Measurements from ENCODE around the gene CSRNP3. TPM values are rescaled to one million over a fixed set of nuclear protein-coding genes. Genes with fewer than 3 reads are reported as not detected.
"Not testable (repeated sequence)": the region's sequence is repeated elsewhere in the genome, so short reads cannot be mapped to it uniquely, and the experiment has no call there.

CSRNP3 gene
- total and polyA plus RNA-seq, 2 donors (not counting 3 experiments of a cell fraction or from before 2014, with no cell fraction given) = not detected

DNA sequence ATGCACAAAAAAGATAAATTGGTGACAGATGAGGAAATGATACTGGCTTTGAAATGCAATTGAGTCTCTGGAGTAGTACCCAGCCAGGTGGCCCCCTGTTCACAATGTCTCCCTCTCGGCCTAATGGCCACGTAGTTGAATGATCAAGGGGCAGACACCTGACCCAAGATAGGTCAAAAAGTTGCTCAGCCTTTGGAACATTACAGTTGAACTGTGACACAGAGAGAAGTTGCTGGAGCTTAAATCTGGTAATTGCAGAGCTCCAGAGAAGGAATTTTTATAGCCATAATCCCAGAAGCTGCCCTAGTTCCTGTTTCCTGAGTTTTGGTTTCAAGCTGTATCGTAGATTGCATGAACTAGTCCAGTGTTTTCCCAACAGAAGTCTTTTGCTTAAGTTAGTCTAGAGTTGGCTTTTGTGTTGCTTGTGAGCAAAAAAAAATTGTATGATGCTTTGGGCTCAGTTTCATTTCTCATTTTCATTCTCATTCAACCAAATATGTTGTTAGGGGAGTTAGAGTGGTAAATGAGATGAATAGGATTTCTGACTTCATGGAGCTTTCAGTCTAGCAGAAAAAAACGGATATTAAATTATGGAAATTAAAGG lies 117.9 kb downstream of the CSRNP3 start:
- FAIRE-seq (no peak), DNase-seq (ENCODE audit: low read depth, low spot score) (no peak)
- Histone ChIP-seq H3K9ac (replicated peaks; ENCODE audit: extremely low read depth, insufficient read depth, low read length) (no peak overlapping the region), H3K27me3 (ENCODE audit: control insufficient read depth in 2 of 2, insufficient read depth in 2 of 2, low read length in 2 of 2) (peaks cover 0 to 1% of the 10 kb centered on the region in 2 experiments), H4K20me1 (replicated peaks; ENCODE audit: control insufficient read depth, extremely low read depth, insufficient read depth, low read length) (no peaks in the 10 kb centered on the region), H3K79me2 (ENCODE audit: control insufficient read depth, insufficient read depth, low read length) (no peaks in the 10 kb centered on the region), H3K9me3 (replicated peaks; ENCODE audit: control insufficient read depth, insufficient read depth, low read length) (no peaks in the 10 kb centered on the region), H3K4me3 (replicated peaks in 1 of 3; ENCODE audit: insufficient read depth in 1 of 3, low read depth in 1 of 3, low read length in 3 of 3) (no peak overlapping the region), H3K36me3 (ENCODE audit: control insufficient read depth in 2 of 2, extremely low read depth in 1 of 2, insufficient read depth in 2 of 2, low read length in 2 of 2) (no peaks in the 10 kb centered on the region), H3K9me1 (replicated peaks; ENCODE audit: control insufficient read depth, extremely low read depth, insufficient read depth, low read length) (no peaks in the 10 kb centered on the region), H2AFZ (ENCODE audit: low read depth, low read length) (no peak overlapping the region), H3K4me1 (ENCODE audit: control insufficient read depth, extremely low read depth, insufficient read depth, low read length) (no peaks in the 10 kb centered on the region), H3K4me2 (ENCODE audit: insufficient read depth, low read length) (no peak overlapping the region), H3K27ac (ENCODE audit: insufficient read depth, low read depth, low read length) (no peak overlapping the region)
- TF ChIP-seq MYC (IDR thresholded peaks at IDR 0.05; ENCODE audit: low read depth, low read length) (no peak), GATA2 (IDR thresholded peaks at IDR 0.05; ENCODE audit: insufficient read depth, insufficient read length, low read depth, low read length) (no peak), EZH2 (IDR thresholded peaks at IDR 0.05; ENCODE audit: borderline replicate concordance, low read depth, low read length, severe bottlenecking) (no peak), FOS (IDR thresholded peaks at IDR 0.05; ENCODE audit: borderline replicate concordance, insufficient read depth, low read length) (no peak), POLR2A (IDR thresholded peaks at IDR 0.05; ENCODE audit: low read depth, low read length) (no peak), POLR2AphosphoS5 (IDR thresholded peaks at IDR 0.05; ENCODE audit: insufficient read depth, low read depth, low read length) (no peak), JUN (IDR thresholded peaks at IDR 0.05; ENCODE audit: borderline replicate concordance, insufficient read depth, insufficient read length, low read depth) (no peak)
- TF ChIP-seq, protein P1, sequence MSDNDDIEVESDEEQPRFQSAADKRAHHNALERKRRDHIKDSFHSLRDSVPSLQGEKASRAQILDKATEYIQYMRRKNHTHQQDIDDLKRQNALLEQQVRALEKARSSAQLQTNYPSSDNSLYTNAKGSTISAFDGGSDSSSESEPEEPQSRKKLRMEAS (IDR thresholded peaks at IDR 0.05; ENCODE audit: insufficient read depth, insufficient read length) = no peak
- TF ChIP-seq, protein P2, sequence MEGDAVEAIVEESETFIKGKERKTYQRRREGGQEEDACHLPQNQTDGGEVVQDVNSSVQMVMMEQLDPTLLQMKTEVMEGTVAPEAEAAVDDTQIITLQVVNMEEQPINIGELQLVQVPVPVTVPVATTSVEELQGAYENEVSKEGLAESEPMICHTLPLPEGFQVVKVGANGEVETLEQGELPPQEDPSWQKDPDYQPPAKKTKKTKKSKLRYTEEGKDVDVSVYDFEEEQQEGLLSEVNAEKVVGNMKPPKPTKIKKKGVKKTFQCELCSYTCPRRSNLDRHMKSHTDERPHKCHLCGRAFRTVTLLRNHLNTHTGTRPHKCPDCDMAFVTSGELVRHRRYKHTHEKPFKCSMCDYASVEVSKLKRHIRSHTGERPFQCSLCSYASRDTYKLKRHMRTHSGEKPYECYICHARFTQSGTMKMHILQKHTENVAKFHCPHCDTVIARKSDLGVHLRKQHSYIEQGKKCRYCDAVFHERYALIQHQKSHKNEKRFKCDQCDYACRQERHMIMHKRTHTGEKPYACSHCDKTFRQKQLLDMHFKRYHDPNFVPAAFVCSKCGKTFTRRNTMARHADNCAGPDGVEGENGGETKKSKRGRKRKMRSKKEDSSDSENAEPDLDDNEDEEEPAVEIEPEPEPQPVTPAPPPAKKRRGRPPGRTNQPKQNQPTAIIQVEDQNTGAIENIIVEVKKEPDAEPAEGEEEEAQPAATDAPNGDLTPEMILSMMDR (IDR thresholded peaks at IDR 0.05; ENCODE audit: extremely low read depth in 1 of 2, insufficient read depth in 1 of 2, low read depth in 1 of 2, low read length in 2 of 2) = no peak
- POLR2A ChIA-PET = no interaction called here
- intact Hi-C loops (cut with micrococcal nuclease) (no loop called here), dilution Hi-C loops (cut with MboI; ENCODE audit: extremely low pct_ligation_motif_present, low sequenced_read_pairs) (no loop called here)
- no TSS peak for BruUV-seq (replicated peaks)
- CTCF ChIA-PET = interaction anchor here (0.8 kb wide), 1 partner anchor 28 kb away, joined by 3 read pairs; no protein-coding TSS in a partner anchor

DNA sequence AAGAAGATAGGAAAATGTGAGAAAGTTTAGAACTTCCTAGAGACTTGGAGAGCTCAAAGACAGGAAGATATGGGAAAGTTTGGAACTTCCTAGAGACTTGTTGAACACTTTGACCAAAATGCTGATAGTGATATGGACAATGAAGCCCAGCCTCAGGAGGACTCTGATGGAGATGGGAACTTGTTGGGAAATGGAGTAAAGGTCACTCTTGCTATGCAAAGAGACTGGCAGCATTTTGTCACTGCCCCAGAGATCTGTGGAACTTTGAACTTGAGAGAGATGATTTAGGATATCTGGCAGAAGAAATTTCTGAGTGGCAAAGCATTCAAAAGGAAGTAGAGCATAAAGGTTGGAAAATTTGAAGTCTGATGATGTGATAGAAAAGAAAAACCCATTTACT lies 121.5 kb downstream of the CSRNP3 start:
- H2AFZ ChIP-seq (ENCODE audit: low read depth, low read length); FAIRE-seq; H3K4me2 ChIP-seq (ENCODE audit: insufficient read depth, low read length); H3K9ac ChIP-seq (replicated peaks; ENCODE audit: extremely low read depth, insufficient read depth, low read length); H3K4me1 ChIP-seq (ENCODE audit: control insufficient read depth, extremely low read depth, insufficient read depth, low read length); H3K27me3 ChIP-seq (ENCODE audit: control insufficient read depth in 2 of 2, insufficient read depth in 2 of 2, low read length in 2 of 2); POLR2A ChIA-PET; H3K9me1 ChIP-seq (replicated peaks; ENCODE audit: control insufficient read depth, extremely low read depth, insufficient read depth, low read length); dilution Hi-C loops (cut with MboI; ENCODE audit: extremely low pct_ligation_motif_present, low sequenced_read_pairs); H3K79me2 ChIP-seq (ENCODE audit: control insufficient read depth, insufficient read depth, low read length); H3K9me3 ChIP-seq (replicated peaks; ENCODE audit: control insufficient read depth, insufficient read depth, low read length); DNase-seq (ENCODE audit: low read depth, low spot score); H3K27ac ChIP-seq (ENCODE audit: insufficient read depth, low read depth, low read length); H3K4me3 ChIP-seq (replicated peaks in 1 of 3; ENCODE audit: insufficient read depth in 1 of 3, low read depth in 1 of 3, low read length in 3 of 3); intact Hi-C loops (cut with micrococcal nuclease); BruUV-seq (replicated peaks); H4K20me1 ChIP-seq (replicated peaks; ENCODE audit: control insufficient read depth, extremely low read depth, insufficient read depth, low read length); H3K36me3 ChIP-seq (ENCODE audit: control insufficient read depth in 2 of 2, extremely low read depth in 1 of 2, insufficient read depth in 2 of 2, low read length in 2 of 2): not testable (repeated sequence)
- CTCF ChIA-PET = interaction anchor here (0.6 kb wide), 1 partner anchor 15 kb away, joined by 5 read pairs; no protein-coding TSS in a partner anchor
